ENCODE results near the gene C9.
A peak's percentile ranks its signal among the peaks of the same experiment; 100 is the strongest.
"Not testable (repeated sequence)": the region's sequence is repeated elsewhere in the genome, so short reads cannot be mapped to it uniquely, and the experiment has no call there.

Gene C9

GRCh38 chr5:39373791-39374190 lies 9.5 kb upstream of the C9 start:
- DNase-seq (ENCODE audit: low spot score): no peak
- no peak for FAIRE-seq

GRCh38 chr5:39371367-39371635 lies 7.0 kb upstream of the C9 start:
- FAIRE-seq: peak; percentile 5

GRCh38 chr5:39370555-39371366 lies 6.5 kb upstream of the C9 start:
- FAIRE-seq (no peak), DNase-seq (ENCODE audit: low spot score) (no peak)

More at GRCh38 chr5:39371367-39371635, 7.0 kb upstream of the C9 start:
- no peak for DNase-seq (ENCODE audit: low spot score)

- DNase-seq (ENCODE audit: low spot score): no peak
- no peak for FAIRE-seq
These were observed 5.0 kb upstream of the C9 start for GRCh38 chr5:39369123-39369815.

GRCh38 chr5:39368116-39368515 lies 3.8 kb upstream of the C9 start:
- FAIRE-seq (no peak), DNase-seq (ENCODE audit: low spot score) (no peak)

- no peak for DNase-seq (ENCODE audit: low spot score)
- no peak for FAIRE-seq
These were observed 3.4 kb upstream of the C9 start for GRCh38 chr5:39367711-39368110.

- no peak for DNase-seq (ENCODE audit: low spot score)
- no peak for FAIRE-seq
These were observed 1.1 kb downstream of the C9 start for GRCh38 chr5:39363217-39363616.

GRCh38 chr5:39362646-39363045 lies 1.6 kb downstream of the C9 start:
- no peak for DNase-seq (ENCODE audit: low spot score)
- no peak for FAIRE-seq

GRCh38 chr5:39361306-39361705 lies 3.0 kb downstream of the C9 start:
- no peak for DNase-seq (ENCODE audit: low spot score)
- FAIRE-seq: no peak

GRCh38 chr5:39360471-39361111 lies 3.7 kb downstream of the C9 start:
- FAIRE-seq: no peak

GRCh38 chr5:39356263-39356662 lies 8.0 kb downstream of the C9 start:
- no peak for FAIRE-seq
- DNase-seq (ENCODE audit: low spot score): no peak

More at GRCh38 chr5:39360471-39361111, 3.7 kb downstream of the C9 start:
- DNase-seq (ENCODE audit: low spot score): no peak

- FAIRE-seq: no peak
- no peak for DNase-seq (ENCODE audit: low spot score)
These were observed 9.0 kb downstream of the C9 start for GRCh38 chr5:39355324-39355723.

- FAIRE-seq: no peak
- DNase-seq (ENCODE audit: low spot score): no peak
These were observed 10.4 kb downstream of the C9 start for GRCh38 chr5:39353717-39354399.

GRCh38 chr5:39352951-39353350 lies 11.3 kb downstream of the C9 start:
- DNase-seq (ENCODE audit: low spot score) (no peak), FAIRE-seq (no peak)

- FAIRE-seq (no peak), DNase-seq (ENCODE audit: low spot score) (no peak)
These were observed 12.1 kb downstream of the C9 start for GRCh38 chr5:39352170-39352569.

GRCh38 chr5:39349484-39349883 lies 14.8 kb downstream of the C9 start:
- DNase-seq (ENCODE audit: low spot score) (no peak), FAIRE-seq (no peak)

- DNase-seq (ENCODE audit: low spot score): no peak
- FAIRE-seq: no peak
These were observed 21.8 kb downstream of the C9 start for GRCh38 chr5:39342460-39342859.

- DNase-seq (ENCODE audit: low spot score) (no peak), FAIRE-seq (no peak)
These were observed 22.4 kb downstream of the C9 start for GRCh38 chr5:39341896-39342295.

- no peak for DNase-seq (ENCODE audit: low spot score)
- FAIRE-seq: no peak
These were observed 23.8 kb downstream of the C9 start for GRCh38 chr5:39340506-39340905.

GRCh38 chr5:39337252-39337915 lies 26.9 kb downstream of the C9 start:
- DNase-seq (ENCODE audit: low spot score): no peak
- no peak for FAIRE-seq

GRCh38 chr5:39334296-39334695 lies 30.0 kb downstream of the C9 start:
- FAIRE-seq; DNase-seq (ENCODE audit: low spot score): not testable (repeated sequence)
